VCaP (cell line): ENCODE measurements around the gene HOXD13.
A peak's percentile ranks its signal among the peaks of the same experiment; 100 is the strongest.

Source experiments
- H3K27ac ChIP-seq: fragments of 450-650 bp; 2 replicates; pipeline ENCODE4 v1.5.1; 2017
- CTCF ChIP-seq: fragments of 450-650 bp; conservative IDR thresholded peaks from 2 replicates; pipeline ENCODE4 v1.5.1; 2017; ENCODE audit warnings: mild to moderate bottlenecking, moderate library complexity

The HOXD13 gene

GRCh38 chr2:176093145-176093897, 800 bp downstream of the HOXD13 start:
- peak; percentile 66 for TF ChIP-seq CTCF
- peak overlapping the region; percentile 73 for H3K27ac ChIP-seq

GRCh38 chr2:176093898-176094249, 1.4 kb downstream of the HOXD13 start:
- TF ChIP-seq CTCF: no peak
- no peak overlapping the region for H3K27ac ChIP-seq

- no peak overlapping the region for H3K27ac ChIP-seq
- no peak for TF ChIP-seq CTCF
Measured at GRCh38 chr2:176094349-176094748, 1.8 kb downstream of the HOXD13 start.

- no peak overlapping the region for H3K27ac ChIP-seq
Measured at GRCh38 chr2:176095421-176095820, 2.9 kb downstream of the HOXD13 start.

GRCh38 chr2:176096243-176096985, 3.9 kb downstream of the HOXD13 start:
- no peak for TF ChIP-seq CTCF
- H3K27ac ChIP-seq: peak overlapping the region; percentile 76

More at GRCh38 chr2:176095421-176095820, 2.9 kb downstream of the HOXD13 start:
- no peak for TF ChIP-seq CTCF

GRCh38 chr2:176096986-176097819, 4.7 kb downstream of the HOXD13 start:
- peak overlapping the region; percentile 76 for H3K27ac ChIP-seq
- peak; percentile 94 for TF ChIP-seq CTCF
